Measurements from ENCODE around the gene MRPL43. TPM values are rescaled to one million over a fixed set of nuclear protein-coding genes. Genes with fewer than 3 reads are reported as not detected.

The MRPL43 gene
- total RNA-seq, 1 donor = 51.8 TPM

GRCh38 chr10:100966887-100967286 lies 20.4 kb downstream of the MRPL43 start:
- DNase-seq (ENCODE audit: low read depth) = no peak
- no peak overlapping the region for H3K4me3 ChIP-seq (ENCODE audit: low read depth, low read length)
- no peak for TF ChIP-seq CTCF (IDR thresholded peaks at IDR 0.05; ENCODE audit: insufficient read depth, low read depth, low read length)

GRCh38 chr10:100965820-100966219 lies 21.5 kb downstream of the MRPL43 start:
- DNase-seq (ENCODE audit: low read depth) = no peak
- TF ChIP-seq CTCF (IDR thresholded peaks at IDR 0.05; ENCODE audit: insufficient read depth, low read depth, low read length) = no peak

GRCh38 chr10:100963826-100964225 lies 23.5 kb downstream of the MRPL43 start:
- no peak overlapping the region for H3K4me3 ChIP-seq (ENCODE audit: low read depth, low read length)
- DNase-seq (ENCODE audit: low read depth) = no peak
- no peak for TF ChIP-seq CTCF (IDR thresholded peaks at IDR 0.05; ENCODE audit: insufficient read depth, low read depth, low read length)

More at GRCh38 chr10:100965820-100966219, 21.5 kb downstream of the MRPL43 start:
- no peak overlapping the region for H3K4me3 ChIP-seq (ENCODE audit: low read depth, low read length)

- no peak overlapping the region for H3K4me3 ChIP-seq (ENCODE audit: low read depth, low read length)
- peak; percentile 60 for DNase-seq (ENCODE audit: low read depth)
- TF ChIP-seq CTCF (IDR thresholded peaks at IDR 0.05; ENCODE audit: insufficient read depth, low read depth, low read length) = no peak
These were observed 24.8 kb downstream of the MRPL43 start for GRCh38 chr10:100962351-100963080.

GRCh38 chr10:100960251-100960650 lies 27.0 kb downstream of the MRPL43 start:
- no peak for DNase-seq (ENCODE audit: low read depth)
- H3K4me3 ChIP-seq (ENCODE audit: low read depth, low read length) = no peak overlapping the region
- TF ChIP-seq CTCF (IDR thresholded peaks at IDR 0.05; ENCODE audit: insufficient read depth, low read depth, low read length) = no peak

- no peak for TF ChIP-seq CTCF (IDR thresholded peaks at IDR 0.05; ENCODE audit: insufficient read depth, low read depth, low read length)
- no peak for DNase-seq (ENCODE audit: low read depth)
- H3K4me3 ChIP-seq (ENCODE audit: low read depth, low read length) = no peak overlapping the region
These were observed 38.4 kb downstream of the MRPL43 start for GRCh38 chr10:100948916-100949315.

GRCh38 chr10:100945754-100946153 lies 41.5 kb downstream of the MRPL43 start:
- TF ChIP-seq CTCF (IDR thresholded peaks at IDR 0.05; ENCODE audit: insufficient read depth, low read depth, low read length) = no peak
- H3K4me3 ChIP-seq (ENCODE audit: low read depth, low read length) = no peak overlapping the region
- DNase-seq (ENCODE audit: low read depth) = no peak

All from fibroblast of villous mesenchyme (primary cell).